Measurements from ENCODE around the gene GET4.

DNA sequence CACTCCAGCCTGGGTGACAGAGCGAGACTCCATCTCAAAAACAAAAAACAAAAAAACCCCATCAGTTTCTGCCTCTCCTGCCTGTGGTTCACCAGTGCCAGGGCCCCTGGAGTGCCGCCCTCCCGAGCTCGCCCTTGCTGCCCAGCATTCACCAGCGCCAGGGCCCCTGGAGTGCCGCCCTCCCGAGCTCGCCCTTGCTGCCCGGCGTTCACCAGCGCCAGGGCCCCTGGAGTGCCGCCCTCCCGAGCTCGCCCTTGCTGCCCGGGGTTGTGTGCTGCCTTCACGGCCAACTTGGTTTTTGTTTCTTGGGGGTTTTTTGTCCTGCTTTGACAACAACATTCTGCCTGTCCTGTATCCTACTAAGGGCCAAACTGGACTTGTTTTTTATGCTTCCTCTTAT is 13.2 kb upstream of the GET4 start:
- TF ChIP-seq REST (IDR thresholded peaks at IDR 0.05) (no peak), YY1 (IDR thresholded peaks at IDR 0.05) (no peak), CTCF (IDR thresholded peaks at IDR 0.05; ENCODE audit: low read depth, low read length, missing input control) (no peak)
